GM12874 (cell line): ENCODE data around the gene FOXC2.

Source experiments
- CTCF ChIP-seq: IDR thresholded peaks from 2 replicates; pipeline ENCODE4 v1.5.1; 2011; ENCODE audit warnings: low read depth, mild to moderate bottlenecking, control low read depth, low read length, moderate library complexity; ENCODE audit not compliant: insufficient read depth

FOXC2 gene

DNA sequence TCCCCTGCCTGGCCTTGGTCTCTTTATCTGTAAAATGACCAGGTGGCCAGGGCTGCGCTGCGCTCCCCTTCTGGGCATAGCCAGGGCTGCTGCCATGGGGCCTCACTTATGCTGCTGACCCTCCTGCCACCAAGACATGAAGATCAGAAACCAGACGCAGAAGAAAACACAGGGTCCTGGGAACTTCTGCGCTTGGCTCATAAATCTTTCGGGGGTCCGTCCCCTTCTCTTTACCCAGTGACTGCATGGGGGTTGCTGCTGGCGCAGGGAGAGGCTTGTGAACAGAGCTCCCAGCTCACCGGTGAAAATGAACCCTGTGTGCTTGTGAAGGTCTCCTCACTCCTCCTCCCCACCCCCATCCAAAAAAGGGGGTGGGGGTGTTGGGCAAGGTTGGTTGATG lies 6.0 kb downstream of the FOXC2 start:
- no peak for TF ChIP-seq CTCF

GRCh38 chr16:86573215-86573614 lies 6.6 kb downstream of the FOXC2 start:
- TF ChIP-seq CTCF: no peak

- TF ChIP-seq CTCF: no peak
Measured at GRCh38 chr16:86573646-86574508, 7.2 kb downstream of the FOXC2 start.

DNA sequence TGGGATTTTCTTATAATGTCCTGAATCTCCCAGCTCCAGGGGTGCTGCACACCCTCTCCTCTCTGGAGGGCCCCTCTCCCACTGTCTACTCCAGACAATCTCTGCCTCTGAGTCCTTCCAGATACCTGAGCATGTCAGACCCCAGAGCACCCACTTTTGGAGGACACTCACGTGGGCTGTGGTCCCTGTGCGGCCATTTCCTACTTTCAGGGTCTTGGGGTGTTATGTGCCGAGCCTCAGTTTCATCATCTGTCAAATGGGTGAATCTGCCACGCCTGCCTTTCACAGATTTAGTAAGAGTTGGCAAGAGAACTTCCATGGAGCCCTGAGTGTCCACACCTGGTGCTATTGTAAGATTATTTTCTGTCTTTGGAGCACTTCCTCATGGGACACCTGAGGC lies 8.0 kb downstream of the FOXC2 start:
- no peak for TF ChIP-seq CTCF

DNA sequence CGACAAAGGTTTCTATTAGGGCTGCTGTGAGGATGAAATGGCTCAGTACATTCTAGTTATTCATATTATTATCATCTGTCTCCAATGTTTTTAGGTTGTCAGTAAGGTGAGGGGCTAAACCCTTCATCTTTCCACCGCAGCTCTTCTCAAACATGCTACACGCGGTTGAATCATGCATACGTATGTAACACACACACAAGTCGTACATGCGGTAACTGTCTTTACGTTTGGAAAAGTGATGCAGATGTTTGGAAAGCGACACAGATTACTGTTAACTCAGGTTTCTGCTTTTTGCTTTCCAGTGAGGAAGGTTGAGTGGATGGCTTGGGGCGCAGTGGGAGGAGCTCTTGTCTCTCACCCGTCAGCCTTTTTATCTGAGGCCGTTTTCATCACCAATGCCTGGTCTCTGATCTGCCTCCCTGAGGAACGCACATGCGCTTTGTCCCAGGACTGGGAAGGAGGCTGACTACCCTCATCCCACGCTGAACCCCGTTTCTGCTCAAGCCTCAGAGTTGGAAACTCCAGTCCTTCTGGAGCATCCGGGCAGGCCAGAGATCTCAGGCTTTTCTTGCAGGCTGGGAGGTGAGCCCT lies 8.6 kb downstream of the FOXC2 start:
- no peak for TF ChIP-seq CTCF

- TF ChIP-seq CTCF: peak; percentile 34
Measured at GRCh38 chr16:86575754-86576557, 9.3 kb downstream of the FOXC2 start.
